ENCODE results near the gene PSMD8.
"Not testable (repeated sequence)": the region's sequence is repeated elsewhere in the genome, so short reads cannot be mapped to it uniquely, and the experiment has no call there.

PSMD8 gene

GRCh38 chr19:38411898-38412297, 37.5 kb downstream of the PSMD8 start:
- DNase-seq, result not testable (repeated sequence)

GRCh38 chr19:38412491-38412890, 38.1 kb downstream of the PSMD8 start:
- DNase-seq, result no peak

- no peak for DNase-seq
These were observed 38.6 kb downstream of the PSMD8 start for GRCh38 chr19:38412961-38413360.

- DNase-seq, result no peak
These were observed 39.0 kb downstream of the PSMD8 start for GRCh38 chr19:38413416-38413815.

GRCh38 chr19:38417146-38417543, 42.8 kb downstream of the PSMD8 start:
- DNase-seq, result no peak

GRCh38 chr19:38417544-38418506, 43.5 kb downstream of the PSMD8 start:
- DNase-seq, result peak; percentile 22

GRCh38 chr19:38420935-38421334, 46.6 kb downstream of the PSMD8 start:
- no peak for DNase-seq

GRCh38 chr19:38421856-38422255, 47.5 kb downstream of the PSMD8 start:
- DNase-seq, result no peak

GRCh38 chr19:38422438-38422837, 48.1 kb downstream of the PSMD8 start:
- DNase-seq, result no peak

GRCh38 chr19:38424272-38424671, 49.9 kb downstream of the PSMD8 start:
- no peak for DNase-seq

GRCh38 chr19:38425222-38425809, 50.9 kb downstream of the PSMD8 start:
- no peak for DNase-seq

GRCh38 chr19:38425810-38426466, 51.6 kb downstream of the PSMD8 start, which contains the start of gene RASGRP4:
TSS of gene RASGRP4 (minus strand) at chr19:38426219. CDS start at chr19:38426091, 128 bp downstream.
- peak; percentile 73 for DNase-seq

GRCh38 chr19:38427035-38427677, 52.8 kb downstream of the PSMD8 start:
- DNase-seq, result not testable (repeated sequence)

- no peak for DNase-seq
These were observed 54.9 kb downstream of the PSMD8 start for GRCh38 chr19:38429055-38429810.

- DNase-seq, result no peak
These were observed 55.4 kb downstream of the PSMD8 start for GRCh38 chr19:38429811-38430156.

GRCh38 chr19:38430931-38431330, 56.6 kb downstream of the PSMD8 start:
- DNase-seq, result no peak

GRCh38 chr19:38433268-38433733, 58.9 kb downstream of the PSMD8 start, which contains the start of gene RYR1:
TSS of gene RYR1 (plus strand) at chr19:38433691. CDS start at chr19:38433830, 139 bp downstream.
- DNase-seq, result no peak

Measured in GF-D8 (cell line).